CD4-positive, alpha-beta T cell treated with Interleukin-4 for 4 hours (primary cell): ENCODE data around the gene CCRL2.
A peak's percentile ranks its signal among the peaks of the same experiment; 100 is the strongest.

ENCODE experiments used
- DNase-seq: peaks from one replicate; pipeline ENCODE4 v3.0.0-alpha.2; 2020

CCRL2 gene

GRCh38 chr3:46406788-46407611, at the start of gene CCRL2, which contains the start of gene CCR5AS:
CCRL2 (plus strand) TSS chr3:46407259; CDS start chr3:46408080, 821 bp downstream.
CCR5AS (minus strand) TSS chr3:46407066.
- DNase-seq, result peak; percentile 50

- DNase-seq, result no peak
These were observed 48.6 kb upstream of the CCRL2 start for GRCh38 chr3:46358466-46358865.

GRCh38 chr3:46359733-46360493, 47.1 kb upstream of the CCRL2 start:
- peak; percentile 64 for DNase-seq

GRCh38 chr3:46360907-46361306, 46.2 kb upstream of the CCRL2 start:
- no peak for DNase-seq

- no peak for DNase-seq
These were observed 45.4 kb upstream of the CCRL2 start for GRCh38 chr3:46361408-46362283.

GRCh38 chr3:46365041-46365440, 42.0 kb upstream of the CCRL2 start:
- DNase-seq, result no peak

- DNase-seq, result no peak
These were observed 41.1 kb upstream of the CCRL2 start for GRCh38 chr3:46365737-46366524.

GRCh38 chr3:46367811-46368210, 39.2 kb upstream of the CCRL2 start:
- DNase-seq, result no peak

GRCh38 chr3:46368569-46368968, 38.5 kb upstream of the CCRL2 start:
- peak; percentile 84 for DNase-seq

- no peak for DNase-seq
These were observed 37.9 kb upstream of the CCRL2 start for GRCh38 chr3:46369151-46369550.

GRCh38 chr3:46369675-46370132, 37.4 kb upstream of the CCRL2 start:
- no peak for DNase-seq

- DNase-seq, result peak; percentile 77
These were observed 36.1 kb upstream of the CCRL2 start, which contains the start of gene CCR5 for GRCh38 chr3:46370839-46371518. CCR5 (plus strand) TSS chr3:46370946; CDS start chr3:46372903, 1,957 bp downstream.

GRCh38 chr3:46371519-46372340, 35.3 kb upstream of the CCRL2 start:
- no peak for DNase-seq

- peak; percentile 55 for DNase-seq
These were observed 34.3 kb upstream of the CCRL2 start for GRCh38 chr3:46372492-46373359.

- no peak for DNase-seq
These were observed 32.3 kb upstream of the CCRL2 start for GRCh38 chr3:46374755-46375154.

GRCh38 chr3:46375218-46375617, 31.8 kb upstream of the CCRL2 start:
- DNase-seq, result no peak

- DNase-seq, result no peak
These were observed 31.2 kb upstream of the CCRL2 start for GRCh38 chr3:46375814-46376213.

- DNase-seq, result peak; percentile 64
These were observed 28.6 kb upstream of the CCRL2 start for GRCh38 chr3:46378426-46378942.
